Central memory CD8-positive, alpha-beta T cell (primary cell): Measurements from ENCODE around the gene TSPAN18.

Experiments used
- ATAC-seq: fragments of 150-1000 bp; cut with Tn5 transposase; replicated peaks from 2 replicates; pipeline ENCODE4 v1.10.0; 2022; ENCODE audit warnings: mild to moderate bottlenecking, moderate FRiP score, moderate number of reproducible peaks; ENCODE audit not compliant: poor library complexity, severe bottlenecking; ENCODE audit errors: extremely low read depth
- DNase-seq, 2 donors: peaks; one replicate each; pipeline ENCODE4 v3.0.0; 2021; ENCODE audit warnings: low spot score in 2 of 2
- H3K27ac Mint-ChIP-seq: one replicate; pipeline ENCODE4 v1.8.0; 2022; ENCODE audit warnings: low read depth, mild to moderate bottlenecking, moderate library complexity, mixed read lengths
- H3K27me3 Mint-ChIP-seq: one replicate; pipeline ENCODE4 v1.8.0; 2022; ENCODE audit warnings: mixed read lengths
- H3K36me3 Mint-ChIP-seq: one replicate; pipeline ENCODE4 v1.8.0; 2022; ENCODE audit warnings: mild to moderate bottlenecking, moderate library complexity, mixed read lengths; ENCODE audit not compliant: insufficient read depth
- H3K4me1 Mint-ChIP-seq: one replicate; pipeline ENCODE4 v1.8.0; 2022; ENCODE audit warnings: mixed read lengths
- H3K4me3 Mint-ChIP-seq: one replicate; pipeline ENCODE4 v1.8.0; 2022; ENCODE audit warnings: mild to moderate bottlenecking, moderate library complexity, mixed read lengths
- H3K9me3 Mint-ChIP-seq: one replicate; pipeline ENCODE4 v1.8.0; 2022; ENCODE audit warnings: mixed read lengths

Gene TSPAN18

GRCh38 chr11:44760477-44760872 is 33.7 kb downstream of the TSPAN18 start:
- no peak for ATAC-seq
- Mint-ChIP-seq H3K36me3 (peaks cover 1% of the 10 kb centered on the region), H3K27me3 (no peaks in the 10 kb centered on the region), H3K4me1 (no peaks in the 10 kb centered on the region), H3K4me3 (no peak overlapping the region), H3K9me3 (no peaks in the 10 kb centered on the region), H3K27ac (no peak overlapping the region)
- no peak for DNase-seq

- peaks cover 1% of the 10 kb centered on the region for H3K36me3 Mint-ChIP-seq
- H3K27me3 Mint-ChIP-seq = no peaks in the 10 kb centered on the region
- no peak for DNase-seq
- H3K4me3 Mint-ChIP-seq = no peak overlapping the region
- no peaks in the 10 kb centered on the region for H3K4me1 Mint-ChIP-seq
- H3K27ac Mint-ChIP-seq = no peak overlapping the region
- no peaks in the 10 kb centered on the region for H3K9me3 Mint-ChIP-seq
- no peak for ATAC-seq
These were observed 34.3 kb downstream of the TSPAN18 start for GRCh38 chr11:44760917-44761550.

- no peaks in the 10 kb centered on the region for H3K4me1 Mint-ChIP-seq
- no peak for DNase-seq
- no peak for ATAC-seq
- H3K9me3 Mint-ChIP-seq = no peaks in the 10 kb centered on the region
- H3K27me3 Mint-ChIP-seq = no peaks in the 10 kb centered on the region
- no peak overlapping the region for H3K4me3 Mint-ChIP-seq
- H3K27ac Mint-ChIP-seq = no peak overlapping the region
- H3K36me3 Mint-ChIP-seq = peaks cover 1% of the 10 kb centered on the region
These were observed 34.8 kb downstream of the TSPAN18 start for GRCh38 chr11:44761551-44761961.

- Mint-ChIP-seq H3K9me3 (no peaks in the 10 kb centered on the region), H3K4me3 (no peak overlapping the region), H3K27me3 (no peaks in the 10 kb centered on the region), H3K27ac (no peak overlapping the region), H3K36me3 (peaks cover 4% of the 10 kb centered on the region), H3K4me1 (no peaks in the 10 kb centered on the region)
- no peak for DNase-seq
- no peak for ATAC-seq
These were observed 36.5 kb downstream of the TSPAN18 start for GRCh38 chr11:44763121-44763820.

GRCh38 chr11:44764583-44764982 is 37.8 kb downstream of the TSPAN18 start:
- H3K27ac Mint-ChIP-seq = no peak overlapping the region
- no peak overlapping the region for H3K4me3 Mint-ChIP-seq
- peaks cover 4% of the 10 kb centered on the region for H3K36me3 Mint-ChIP-seq
- ATAC-seq (no peak), DNase-seq (no peak)
- H3K27me3 Mint-ChIP-seq = no peaks in the 10 kb centered on the region
- H3K4me1 Mint-ChIP-seq = no peaks in the 10 kb centered on the region
- H3K9me3 Mint-ChIP-seq = no peaks in the 10 kb centered on the region

GRCh38 chr11:44765026-44765595 is 38.3 kb downstream of the TSPAN18 start:
- Mint-ChIP-seq H3K36me3 (peaks cover 4% of the 10 kb centered on the region), H3K27me3 (no peaks in the 10 kb centered on the region), H3K9me3 (no peaks in the 10 kb centered on the region), H3K4me1 (no peaks in the 10 kb centered on the region), H3K4me3 (no peak overlapping the region), H3K27ac (no peak overlapping the region)
- ATAC-seq = no peak
- no peak for DNase-seq

GRCh38 chr11:44765676-44766075 is 38.9 kb downstream of the TSPAN18 start:
- DNase-seq (no peak), ATAC-seq (no peak)
- no peak overlapping the region for H3K4me3 Mint-ChIP-seq
- H3K9me3 Mint-ChIP-seq = no peaks in the 10 kb centered on the region
- no peaks in the 10 kb centered on the region for H3K27me3 Mint-ChIP-seq
- H3K4me1 Mint-ChIP-seq = no peaks in the 10 kb centered on the region
- no peak overlapping the region for H3K27ac Mint-ChIP-seq
- H3K36me3 Mint-ChIP-seq = peaks cover 4% of the 10 kb centered on the region

- no peaks in the 10 kb centered on the region for H3K4me1 Mint-ChIP-seq
- no peak overlapping the region for H3K27ac Mint-ChIP-seq
- no peaks in the 10 kb centered on the region for H3K9me3 Mint-ChIP-seq
- no peak for DNase-seq
- no peak overlapping the region for H3K4me3 Mint-ChIP-seq
- H3K27me3 Mint-ChIP-seq = no peaks in the 10 kb centered on the region
- ATAC-seq = no peak
- H3K36me3 Mint-ChIP-seq = peaks cover 4% of the 10 kb centered on the region
These were observed 39.6 kb downstream of the TSPAN18 start for GRCh38 chr11:44766112-44766971.

- peaks cover 4% of the 10 kb centered on the region for H3K36me3 Mint-ChIP-seq
- H3K4me3 Mint-ChIP-seq = no peak overlapping the region
- H3K27me3 Mint-ChIP-seq = no peaks in the 10 kb centered on the region
- ATAC-seq (no peak), DNase-seq (no peak)
- H3K27ac Mint-ChIP-seq = no peak overlapping the region
- H3K9me3 Mint-ChIP-seq = no peaks in the 10 kb centered on the region
- H3K4me1 Mint-ChIP-seq = no peaks in the 10 kb centered on the region
These were observed 40.2 kb downstream of the TSPAN18 start for GRCh38 chr11:44766972-44767278.

- Mint-ChIP-seq H3K27ac (no peak overlapping the region), H3K4me1 (no peaks in the 10 kb centered on the region), H3K4me3 (no peak overlapping the region), H3K27me3 (no peaks in the 10 kb centered on the region), H3K36me3 (peaks cover 4% of the 10 kb centered on the region), H3K9me3 (no peaks in the 10 kb centered on the region)
- no peak for DNase-seq
- ATAC-seq = no peak
These were observed 40.7 kb downstream of the TSPAN18 start for GRCh38 chr11:44767421-44767820.

- ATAC-seq (no peak), DNase-seq (no peak)
- H3K9me3 Mint-ChIP-seq = no peaks in the 10 kb centered on the region
- H3K27me3 Mint-ChIP-seq = no peaks in the 10 kb centered on the region
- peaks cover 4% of the 10 kb centered on the region for H3K4me1 Mint-ChIP-seq
- no peak overlapping the region for H3K4me3 Mint-ChIP-seq
- peaks cover 3% of the 10 kb centered on the region for H3K36me3 Mint-ChIP-seq
- H3K27ac Mint-ChIP-seq = peak overlapping the region; percentile 3
These were observed 43.6 kb downstream of the TSPAN18 start for GRCh38 chr11:44770401-44770800.

GRCh38 chr11:44771252-44771734 is 44.5 kb downstream of the TSPAN18 start:
- no peaks in the 10 kb centered on the region for H3K9me3 Mint-ChIP-seq
- H3K36me3 Mint-ChIP-seq = peaks cover 3% of the 10 kb centered on the region
- no peak for ATAC-seq
- no peak overlapping the region for H3K4me3 Mint-ChIP-seq
- no peak overlapping the region for H3K27ac Mint-ChIP-seq
- no peak for DNase-seq
- peaks cover 6% of the 10 kb centered on the region for H3K4me1 Mint-ChIP-seq
- no peaks in the 10 kb centered on the region for H3K27me3 Mint-ChIP-seq
